Activated naive CD4-positive, alpha-beta T cell treated with Interleukin-2 at 50 U/mL for 16 hours (primary cell): Measurements from ENCODE around the gene KRT16.
"Not testable (repeated sequence)": the region's sequence is repeated elsewhere in the genome, so short reads cannot be mapped to it uniquely, and the experiment has no call there.

Source experiments
- DNase-seq: peaks from one replicate; pipeline ENCODE4 v3.0.0-alpha.2; 2020

KRT16 gene

GRCh38 chr17:41647038-41647813 is 34.7 kb upstream of the KRT16 start:
- DNase-seq = no peak

- no peak for DNase-seq
Measured at GRCh38 chr17:41642252-41643156, 29.9 kb upstream of the KRT16 start.

GRCh38 chr17:41640596-41640995 is 28.0 kb upstream of the KRT16 start:
- DNase-seq = not testable (repeated sequence)

GRCh38 chr17:41639492-41640473 is 27.2 kb upstream of the KRT16 start:
- no peak for DNase-seq

GRCh38 chr17:41638941-41639340 is 26.4 kb upstream of the KRT16 start:
- DNase-seq = no peak

GRCh38 chr17:41638194-41638593 is 25.6 kb upstream of the KRT16 start:
- DNase-seq = no peak

GRCh38 chr17:41636652-41637051 is 24.1 kb upstream of the KRT16 start:
- no peak for DNase-seq

- DNase-seq = no peak
Measured at GRCh38 chr17:41635121-41636097, 22.8 kb upstream of the KRT16 start.

- no peak for DNase-seq
Measured at GRCh38 chr17:41634639-41635038, 22.1 kb upstream of the KRT16 start.

GRCh38 chr17:41633556-41634199 is 21.1 kb upstream of the KRT16 start:
- DNase-seq = no peak

GRCh38 chr17:41632482-41633105 is 20.0 kb upstream of the KRT16 start:
- no peak for DNase-seq

- no peak for DNase-seq
Measured at GRCh38 chr17:41631898-41632285, 19.3 kb upstream of the KRT16 start.

- no peak for DNase-seq
Measured at GRCh38 chr17:41631025-41631897, 18.7 kb upstream of the KRT16 start.

GRCh38 chr17:41629826-41630670 is 17.5 kb upstream of the KRT16 start:
- DNase-seq = no peak

- no peak for DNase-seq
Measured at GRCh38 chr17:41629316-41629715, 16.7 kb upstream of the KRT16 start.

- not testable (repeated sequence) for DNase-seq
Measured at GRCh38 chr17:41628621-41629255, 16.2 kb upstream of the KRT16 start.

GRCh38 chr17:41628073-41628370 is 15.5 kb upstream of the KRT16 start:
- not testable (repeated sequence) for DNase-seq
